ENCODE results near the gene NBAS.

NBAS gene

GRCh38 chr2:15596350-15596749 is 35.2 kb upstream of the NBAS start:
- no peak for DNase-seq
- H3K4me1 ChIP-seq (ENCODE audit: control extremely low read depth in 1 of 4, control insufficient read depth in 4 of 4, insufficient read depth in 4 of 4, low read length in 3 of 4) = peaks cover 5 to 35% (median 12%) of the 10 kb centered on the region in 4 experiments
- peaks cover 22 to 54% (median 35%) of the 10 kb centered on the region in 4 experiments for H3K36me3 ChIP-seq (ENCODE audit: control insufficient read depth in 4 of 4, insufficient read depth in 4 of 4, low read length in 3 of 4)
- ChIA-PET CTCF (interaction anchor here (1.0 to 1.5 kb wide), 2 partner anchors 10 to 42 kb away, joined by 3 read pairs; no protein-coding TSS in a partner anchor), POLR2A (interaction anchor here (0.6 kb wide), 1 partner anchor 14 kb away, joined by 3 read pairs; no protein-coding TSS in a partner anchor)
- no peak overlapping the region for H3K4me3 ChIP-seq (ENCODE audit: control insufficient read depth in 1 of 7, extremely low read depth in 1 of 7, insufficient read depth in 4 of 7, low read depth in 2 of 7, low read length in 6 of 7)
- H3K27me3 ChIP-seq (replicated peaks in 2 of 5; ENCODE audit: control insufficient read depth in 4 of 5, insufficient read depth in 5 of 5, low read length in 4 of 5) = no peaks in the 10 kb centered on the region
- H3K27ac ChIP-seq (ENCODE audit: insufficient read depth in 1 of 2, low read depth in 1 of 2, low read length in 2 of 2, poor library complexity in 1 of 2, severe bottlenecking in 2 of 2) = no peak overlapping the region
- H3K9me3 ChIP-seq (ENCODE audit: control extremely low read depth in 1 of 5, control insufficient read depth in 4 of 5, insufficient read depth in 2 of 5, low read depth in 1 of 5, low read length in 4 of 5) = no peaks in the 10 kb centered on the region
- WGBS (ENCODE audit: insufficient coverage) = no CpG with 5 or more reads among the region's 2 CpGs

GRCh38 chr2:15595936-15596335 is 34.8 kb upstream of the NBAS start:
- Histone ChIP-seq H3K36me3 (ENCODE audit: control insufficient read depth in 4 of 4, insufficient read depth in 4 of 4, low read length in 3 of 4) (peaks cover 21 to 50% (median 33%) of the 10 kb centered on the region in 4 experiments), H3K4me3 (ENCODE audit: control insufficient read depth in 1 of 7, extremely low read depth in 1 of 7, insufficient read depth in 4 of 7, low read depth in 2 of 7, low read length in 6 of 7) (no peak overlapping the region), H3K4me1 (ENCODE audit: control extremely low read depth in 1 of 4, control insufficient read depth in 4 of 4, insufficient read depth in 4 of 4, low read length in 3 of 4) (peaks cover 5 to 39% (median 16%) of the 10 kb centered on the region in 4 experiments), H3K27me3 (replicated peaks in 2 of 5; ENCODE audit: control insufficient read depth in 4 of 5, insufficient read depth in 5 of 5, low read length in 4 of 5) (no peaks in the 10 kb centered on the region), H3K27ac (ENCODE audit: insufficient read depth in 1 of 2, low read depth in 1 of 2, low read length in 2 of 2, poor library complexity in 1 of 2, severe bottlenecking in 2 of 2) (no peak overlapping the region), H3K9me3 (ENCODE audit: control extremely low read depth in 1 of 5, control insufficient read depth in 4 of 5, insufficient read depth in 2 of 5, low read depth in 1 of 5, low read length in 4 of 5) (no peaks in the 10 kb centered on the region)
- ChIA-PET POLR2A (no interaction called here), CTCF (interaction anchor here (1.0 to 1.5 kb wide), 3 partner anchors 9 to 42 kb away, joined by 3 read pairs; no protein-coding TSS in a partner anchor)
- 100% methylated on average over 2 of the region's 4 CpGs for WGBS (ENCODE audit: insufficient coverage)
- no peak for DNase-seq

- CTCF ChIA-PET = interaction anchor here (1.0 to 1.6 kb wide), 2 partner anchors 9 to 30 kb away, joined by 3 read pairs; no protein-coding TSS in a partner anchor
- no peak for DNase-seq
- Histone ChIP-seq H3K4me3 (ENCODE audit: control insufficient read depth in 1 of 7, extremely low read depth in 1 of 7, insufficient read depth in 4 of 7, low read depth in 2 of 7, low read length in 6 of 7) (no peak overlapping the region), H3K4me1 (ENCODE audit: control extremely low read depth in 1 of 4, control insufficient read depth in 4 of 4, insufficient read depth in 4 of 4, low read length in 3 of 4) (peaks cover 5 to 40% (median 18%) of the 10 kb centered on the region in 4 experiments), H3K27me3 (replicated peaks in 2 of 5; ENCODE audit: control insufficient read depth in 4 of 5, insufficient read depth in 5 of 5, low read length in 4 of 5) (no peaks in the 10 kb centered on the region), H3K36me3 (ENCODE audit: control insufficient read depth in 4 of 4, insufficient read depth in 4 of 4, low read length in 3 of 4) (peaks cover 17 to 45% (median 29%) of the 10 kb centered on the region in 4 experiments), H3K9me3 (ENCODE audit: control extremely low read depth in 1 of 5, control insufficient read depth in 4 of 5, insufficient read depth in 2 of 5, low read depth in 1 of 5, low read length in 4 of 5) (no peaks in the 10 kb centered on the region), H3K27ac (ENCODE audit: insufficient read depth in 1 of 2, low read depth in 1 of 2, low read length in 2 of 2, poor library complexity in 1 of 2, severe bottlenecking in 2 of 2) (no peak overlapping the region)
- POLR2A ChIA-PET = no interaction called here
- 100% methylated on average over 2 of the region's 6 CpGs for WGBS (ENCODE audit: insufficient coverage)
These were observed 34.3 kb upstream of the NBAS start for GRCh38 chr2:15595342-15595905.

- Histone ChIP-seq H3K27me3 (replicated peaks in 2 of 5; ENCODE audit: control insufficient read depth in 4 of 5, insufficient read depth in 5 of 5, low read length in 4 of 5) (no peaks in the 10 kb centered on the region), H3K4me1 (ENCODE audit: control extremely low read depth in 1 of 4, control insufficient read depth in 4 of 4, insufficient read depth in 4 of 4, low read length in 3 of 4) (peaks cover 5 to 40% (median 18%) of the 10 kb centered on the region in 4 experiments), H3K4me3 (ENCODE audit: control insufficient read depth in 1 of 7, extremely low read depth in 1 of 7, insufficient read depth in 4 of 7, low read depth in 2 of 7, low read length in 6 of 7) (no peak overlapping the region), H3K9me3 (ENCODE audit: control extremely low read depth in 1 of 5, control insufficient read depth in 4 of 5, insufficient read depth in 2 of 5, low read depth in 1 of 5, low read length in 4 of 5) (no peaks in the 10 kb centered on the region), H3K36me3 (ENCODE audit: control insufficient read depth in 4 of 4, insufficient read depth in 4 of 4, low read length in 3 of 4) (peaks cover 13 to 37% (median 23%) of the 10 kb centered on the region in 4 experiments), H3K27ac (ENCODE audit: insufficient read depth in 1 of 2, low read depth in 1 of 2, low read length in 2 of 2, poor library complexity in 1 of 2, severe bottlenecking in 2 of 2) (no peak overlapping the region)
- POLR2A ChIA-PET = no interaction called here
- WGBS (ENCODE audit: insufficient coverage) = 41% methylated on average over 2 of the region's 5 CpGs
- peak in 1 of 3 donors; percentile 24 for DNase-seq
- CTCF ChIA-PET = interaction anchor here (1.0 to 1.6 kb wide), 4 partner anchors 10 to 29 kb away, joined by 3 to 5 read pairs (median 3); no protein-coding TSS in a partner anchor
These were observed 33.4 kb upstream of the NBAS start for GRCh38 chr2:15594291-15595256.

- POLR2A ChIA-PET = no interaction called here
- Histone ChIP-seq H3K4me3 (ENCODE audit: control insufficient read depth in 1 of 7, extremely low read depth in 1 of 7, insufficient read depth in 4 of 7, low read depth in 2 of 7, low read length in 6 of 7) (peak overlapping the region in 4 of 7 experiments; percentile 13 to 95 (median 90)), H3K27ac (ENCODE audit: insufficient read depth in 1 of 2, low read depth in 1 of 2, low read length in 2 of 2, poor library complexity in 1 of 2, severe bottlenecking in 2 of 2) (peak overlapping the region in 1 of 2 experiments; percentile 91), H3K4me1 (ENCODE audit: control extremely low read depth in 1 of 4, control insufficient read depth in 4 of 4, insufficient read depth in 4 of 4, low read length in 3 of 4) (peaks cover 5 to 40% (median 18%) of the 10 kb centered on the region in 4 experiments), H3K9me3 (ENCODE audit: control extremely low read depth in 1 of 5, control insufficient read depth in 4 of 5, insufficient read depth in 2 of 5, low read depth in 1 of 5, low read length in 4 of 5) (no peaks in the 10 kb centered on the region), H3K36me3 (ENCODE audit: control insufficient read depth in 4 of 4, insufficient read depth in 4 of 4, low read length in 3 of 4) (peaks cover 13 to 28% (median 19%) of the 10 kb centered on the region in 4 experiments), H3K27me3 (replicated peaks in 2 of 5; ENCODE audit: control insufficient read depth in 4 of 5, insufficient read depth in 5 of 5, low read length in 4 of 5) (no peaks in the 10 kb centered on the region)
- CTCF ChIA-PET = interaction anchor here (1.2 kb wide), 1 partner anchor 16 kb away, joined by 3 read pairs; no protein-coding TSS in a partner anchor
- 100% methylated on average over 3 of the region's 3 CpGs for WGBS (ENCODE audit: insufficient coverage)
- no peak for DNase-seq
These were observed 32.2 kb upstream of the NBAS start for GRCh38 chr2:15593327-15593705.

- H3K36me3 ChIP-seq (ENCODE audit: control insufficient read depth in 4 of 4, insufficient read depth in 4 of 4, low read length in 3 of 4) = peaks cover 9 to 21% (median 10%) of the 10 kb centered on the region in 4 experiments
- ChIA-PET POLR2A (no interaction called here), CTCF (interaction anchor here (1.2 kb wide), 1 partner anchor 15 kb away, joined by 4 read pairs; no protein-coding TSS in a partner anchor)
- H3K4me1 ChIP-seq (ENCODE audit: control extremely low read depth in 1 of 4, control insufficient read depth in 4 of 4, insufficient read depth in 4 of 4, low read length in 3 of 4) = peaks cover 5 to 40% (median 18%) of the 10 kb centered on the region in 4 experiments
- H3K4me3 ChIP-seq (ENCODE audit: control insufficient read depth in 1 of 7, extremely low read depth in 1 of 7, insufficient read depth in 4 of 7, low read depth in 2 of 7, low read length in 6 of 7) = peak within 1 kb of the TSS; percentile 83 to 96 (median 87)
- no peaks in the 10 kb centered on the region for H3K9me3 ChIP-seq (ENCODE audit: control extremely low read depth in 1 of 5, control insufficient read depth in 4 of 5, insufficient read depth in 2 of 5, low read depth in 1 of 5, low read length in 4 of 5)
- H3K27me3 ChIP-seq (replicated peaks in 2 of 5; ENCODE audit: control insufficient read depth in 4 of 5, insufficient read depth in 5 of 5, low read length in 4 of 5) = no peaks in the 10 kb centered on the region
- under 1% methylated on average over 46 of the region's 68 CpGs for WGBS (ENCODE audit: insufficient coverage)
- peak; percentile 87 to 94 (median 91) for DNase-seq
- peak within 1 kb of the TSS; percentile 78 to 91 for H3K27ac ChIP-seq (ENCODE audit: insufficient read depth in 1 of 2, low read depth in 1 of 2, low read length in 2 of 2, poor library complexity in 1 of 2, severe bottlenecking in 2 of 2)
These were observed 30.7 kb upstream of the NBAS start, which contains the start of gene DDX1 for GRCh38 chr2:15591692-15592463. Gene DDX1 (plus strand): TSS chr2:15591868. CDS start chr2:15591934, 66 bp downstream.

Data from common myeloid progenitor, CD34-positive (primary cell).